ENCODE data around the gene C1orf74. TPM values are rescaled to one million over a fixed set of nuclear protein-coding genes. Genes with fewer than 3 reads are reported as not detected.
A peak's percentile ranks its signal among the peaks of the same experiment; 100 is the strongest.

C1orf74 gene
- total RNA-seq, 6 donors from 2014 or later: 0.89 to 3.2 (median 1.8) TPM

- no peaks in the 10 kb centered on the region for H3K27me3 ChIP-seq
- TF ChIP-seq POLR2AphosphoS5 (IDR thresholded peaks at IDR 0.05) (no peak), CTCF (IDR thresholded peaks at IDR 0.05) (no peak), EP300 (IDR thresholded peaks at IDR 0.05) (no peak), POLR2A (IDR thresholded peaks at IDR 0.05) (no peak)
- H3K9me3 ChIP-seq: no peaks in the 10 kb centered on the region
- 46 to 59% methylated on average over 7 of the region's 7 CpGs for WGBS, 2 donors
- H3K4me1 ChIP-seq: peaks cover 22 to 28% (median 24%) of the 10 kb centered on the region in 4 donors
- DNase-seq: no peak
- H3K27ac ChIP-seq: peak overlapping the region; percentile 62 to 81 (median 75)
- H3K36me3 ChIP-seq: no peaks in the 10 kb centered on the region
- peak overlapping the region in 3 of 4 donors; percentile 15 to 39 (median 39) for H3K4me3 ChIP-seq
- ATAC-seq (ENCODE audit: low FRiP score in 2 of 2): no peak
Measured at GRCh38 chr1:209769971-209770370, 14.4 kb downstream of the C1orf74 start.

- Histone ChIP-seq H3K27me3 (no peaks in the 10 kb centered on the region), H3K9me3 (no peaks in the 10 kb centered on the region), H3K4me1 (peaks cover 22 to 28% (median 24%) of the 10 kb centered on the region in 4 donors), H3K4me3 (peak overlapping the region in 3 of 4 donors; percentile 15 to 39 (median 39)), H3K27ac (peak overlapping the region; percentile 62 to 81 (median 75)), H3K36me3 (no peaks in the 10 kb centered on the region)
- 14 to 22% methylated on average over 12 to 13 of the region's 13 CpGs for WGBS, 2 donors
- ATAC-seq (ENCODE audit: low FRiP score in 2 of 2): peak; percentile 69 to 89
- no peak for TF ChIP-seq EP300 (IDR thresholded peaks at IDR 0.05)
- no peak for TF ChIP-seq POLR2A (IDR thresholded peaks at IDR 0.05)
- peak; percentile 12 to 34 for TF ChIP-seq POLR2AphosphoS5 (IDR thresholded peaks at IDR 0.05)
- no peak for TF ChIP-seq CTCF (IDR thresholded peaks at IDR 0.05)
- DNase-seq: peak in 1 of 2 donors; percentile 77
Measured at GRCh38 chr1:209769171-209769904, 15.0 kb downstream of the C1orf74 start.

GRCh38 chr1:209768354-209768774 lies 16.0 kb downstream of the C1orf74 start:
- Histone ChIP-seq H3K27ac (peak overlapping the region; percentile 62 to 81 (median 75)), H3K4me3 (peak overlapping the region in 3 of 4 donors; percentile 15 to 39 (median 39)), H3K4me1 (peaks cover 22 to 28% (median 24%) of the 10 kb centered on the region in 4 donors), H3K36me3 (no peaks in the 10 kb centered on the region), H3K9me3 (no peaks in the 10 kb centered on the region), H3K27me3 (no peaks in the 10 kb centered on the region)
- DNase-seq: peak in 1 of 2 donors; percentile 63
- peak; percentile 19 to 55 for ATAC-seq (ENCODE audit: low FRiP score in 2 of 2)
- TF ChIP-seq CTCF (IDR thresholded peaks at IDR 0.05): no peak
- peak in 1 of 4 donors; percentile 21 for TF ChIP-seq POLR2A (IDR thresholded peaks at IDR 0.05)
- TF ChIP-seq POLR2AphosphoS5 (IDR thresholded peaks at IDR 0.05): peak in 1 of 2 donors; percentile 31
- no peak for TF ChIP-seq EP300 (IDR thresholded peaks at IDR 0.05)
- 59 to 68% methylated on average over 9 of the region's 9 CpGs for WGBS, 2 donors

GRCh38 chr1:209767706-209768105 lies 16.7 kb downstream of the C1orf74 start:
- TF ChIP-seq POLR2AphosphoS5 (IDR thresholded peaks at IDR 0.05): no peak
- no peak for TF ChIP-seq POLR2A (IDR thresholded peaks at IDR 0.05)
- no peak for TF ChIP-seq EP300 (IDR thresholded peaks at IDR 0.05)
- TF ChIP-seq CTCF (IDR thresholded peaks at IDR 0.05): no peak
- H3K27ac ChIP-seq: peak overlapping the region in 3 of 4 donors; percentile 73 to 81 (median 77)
- no peaks in the 10 kb centered on the region for H3K36me3 ChIP-seq
- no peaks in the 10 kb centered on the region for H3K9me3 ChIP-seq
- no peak overlapping the region for H3K4me3 ChIP-seq
- DNase-seq (no peak), ATAC-seq (ENCODE audit: low FRiP score in 2 of 2) (peak in 1 of 2 donors; percentile 52)
- H3K27me3 ChIP-seq: no peaks in the 10 kb centered on the region
- H3K4me1 ChIP-seq: peaks cover 22 to 28% (median 24%) of the 10 kb centered on the region in 4 donors
